Adipocyte (in vitro differentiated cells): ENCODE data around the gene CD164L2.
A peak's percentile ranks its signal among the peaks of the same experiment; 100 is the strongest.
"Not testable (repeated sequence)": the region's sequence is repeated elsewhere in the genome, so short reads cannot be mapped to it uniquely, and the experiment has no call there.

Experiments used
- DNase-seq: peaks from one replicate; pipeline ENCODE4 v3.0.0-alpha.2; 2015; ENCODE audit warnings: low read depth
- H3K27me3 ChIP-seq: replicated peaks from 2 replicates; pipeline ENCODE4 v1.7.0; 2013; ENCODE audit warnings: mild to moderate bottlenecking, low read length, moderate library complexity; ENCODE audit not compliant: control insufficient read depth, insufficient read depth
- H3K36me3 ChIP-seq: 2 replicates; pipeline ENCODE4 v1.7.0; 2013; ENCODE audit warnings: low read length, mild to moderate bottlenecking, moderate library complexity; ENCODE audit not compliant: control insufficient read depth, insufficient read depth, severe bottlenecking
- H3K4me1 ChIP-seq: 2 replicates; pipeline ENCODE4 v1.7.0; 2013; ENCODE audit warnings: mild to moderate bottlenecking, low read length, moderate library complexity; ENCODE audit not compliant: control insufficient read depth, insufficient read depth
- H3K4me3 ChIP-seq: 2 replicates; pipeline ENCODE4 v1.7.0; 2013; ENCODE audit warnings: mild to moderate bottlenecking, low read length, moderate library complexity
- H3K9ac ChIP-seq: 2 replicates; pipeline ENCODE4 v1.7.0; 2013; ENCODE audit warnings: mild to moderate bottlenecking, low read length, moderate library complexity
- H3K9me3 ChIP-seq: 2 replicates; pipeline ENCODE4 v1.7.0; 2013; ENCODE audit warnings: mild to moderate bottlenecking, low read length, moderate library complexity; ENCODE audit not compliant: control insufficient read depth

The CD164L2 gene

DNA sequence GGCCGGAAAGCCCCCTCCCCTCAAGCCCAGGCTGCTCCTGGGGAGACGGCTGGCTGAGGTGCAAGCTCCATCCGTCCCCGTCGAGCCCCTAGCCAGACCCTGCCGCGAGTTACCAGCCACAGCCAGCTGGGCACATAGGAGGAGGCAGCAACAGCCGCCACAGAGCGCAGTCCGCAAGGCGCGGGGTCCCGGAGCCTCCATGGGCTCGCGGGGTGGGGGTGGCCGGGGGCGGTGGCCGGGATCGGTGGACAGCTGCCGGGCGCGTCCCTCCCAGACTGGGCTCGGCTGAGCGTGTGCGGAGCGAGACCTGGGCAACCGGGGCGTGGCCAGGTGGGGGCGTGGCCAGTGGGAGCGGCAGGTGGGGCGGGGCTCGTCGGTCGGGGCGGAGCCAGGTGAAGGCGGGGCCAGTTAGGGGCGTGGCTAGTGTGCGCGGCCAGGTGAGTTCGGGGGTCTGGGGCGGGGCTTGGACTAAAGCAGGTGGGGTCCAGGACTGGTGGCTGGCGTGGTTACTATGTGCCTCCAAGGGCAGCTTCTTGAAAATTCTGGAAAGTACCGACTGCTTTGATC lies at the start of gene CD164L2:
TSS of gene CD164L2 (minus strand) at position 295 of the 567 bp plus-strand sequence. CDS start at position 201, 94 bp downstream.
- DNase-seq: no peak
- Histone ChIP-seq H3K4me3 (no peak within 1 kb of the TSS), H3K9me3 (no peaks in the 10 kb centered on the region)

DNA sequence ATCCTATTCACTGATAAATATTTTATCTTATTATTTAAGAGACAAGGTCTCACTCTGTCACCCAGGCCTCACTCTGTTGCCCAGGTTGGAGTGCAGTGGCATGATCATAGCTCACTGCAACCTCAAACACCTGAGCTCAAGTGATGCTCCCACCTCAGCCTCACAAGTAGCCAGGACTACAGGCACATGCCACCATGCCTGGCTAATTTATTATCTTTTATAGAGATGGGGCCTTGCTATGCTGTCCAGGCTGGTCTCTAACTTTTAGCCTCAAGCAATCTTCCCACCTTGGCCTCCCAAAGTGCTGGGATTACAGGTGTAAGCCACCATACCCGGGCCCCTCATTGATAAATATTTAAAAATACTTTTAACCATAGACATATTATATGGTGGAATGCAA lies 49.6 kb upstream of the CD164L2 start:
- DNase-seq, H3K27me3 ChIP-seq, H3K9ac ChIP-seq, H3K36me3 ChIP-seq, H3K9me3 ChIP-seq, H3K4me3 ChIP-seq: not testable (repeated sequence)
- H3K4me1 ChIP-seq: peaks cover 58% of the 10 kb centered on the region

More for the DNA sequence above, at the start of gene CD164L2:
- peaks cover 13% of the 10 kb centered on the region for H3K27me3 ChIP-seq
- no peak within 1 kb of the TSS for H3K9ac ChIP-seq
- no peaks in the 10 kb centered on the region for H3K36me3 ChIP-seq
- H3K4me1 ChIP-seq: peaks cover 7% of the 10 kb centered on the region

DNA sequence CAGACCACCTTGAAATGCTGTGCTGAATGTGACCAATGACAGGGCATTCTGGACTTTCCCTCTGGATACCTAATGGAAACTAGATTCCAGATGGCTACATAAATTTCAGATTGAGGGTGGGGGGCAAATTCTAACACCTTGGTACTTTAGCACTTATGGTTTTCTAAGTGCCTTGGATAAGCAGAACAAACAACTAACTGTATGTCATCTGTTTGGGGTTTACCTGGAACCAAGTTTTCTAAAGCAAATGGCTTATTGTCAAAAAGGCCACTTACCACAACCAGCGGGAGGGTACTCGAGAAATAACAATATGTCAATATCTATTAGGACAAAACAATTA lies 48.4 kb upstream of the CD164L2 start:
- no peak for DNase-seq
- Histone ChIP-seq H3K9me3 (no peaks in the 10 kb centered on the region), H3K4me1 (peaks cover 58% of the 10 kb centered on the region), H3K36me3 (peaks cover 10% of the 10 kb centered on the region), H3K9ac (no peak overlapping the region), H3K4me3 (no peak overlapping the region), H3K27me3 (no peaks in the 10 kb centered on the region)

- DNase-seq: no peak
- Histone ChIP-seq H3K27me3 (no peaks in the 10 kb centered on the region), H3K4me1 (peaks cover 53% of the 10 kb centered on the region), H3K9ac (peak overlapping the region; percentile 2), H3K4me3 (no peak overlapping the region), H3K36me3 (peaks cover 10% of the 10 kb centered on the region), H3K9me3 (no peaks in the 10 kb centered on the region)
Measured at GRCh38 chr1:27430903-27431600, 47.9 kb upstream of the CD164L2 start.

DNA sequence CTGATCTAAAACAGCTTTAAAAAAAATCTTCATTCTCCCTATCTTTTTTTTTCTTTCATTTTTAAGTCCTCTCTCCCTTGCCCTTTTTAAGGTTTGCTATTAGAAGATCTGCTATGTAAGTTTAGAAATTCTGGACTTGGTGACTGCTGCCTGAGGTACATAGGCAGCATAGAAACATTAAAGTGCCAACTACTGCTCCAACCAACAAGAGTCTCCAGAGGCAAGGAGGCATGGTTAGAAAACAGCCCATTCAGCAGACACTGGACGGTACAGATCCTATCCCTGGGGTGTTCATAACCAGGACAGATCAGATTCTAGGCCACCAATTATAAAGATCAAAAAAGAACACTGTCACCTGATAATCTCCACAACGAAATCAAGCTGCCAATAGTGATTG lies 45.9 kb upstream of the CD164L2 start:
- no peaks in the 10 kb centered on the region for H3K9me3 ChIP-seq
- peak overlapping the region; percentile 43 for H3K9ac ChIP-seq
- H3K36me3 ChIP-seq: peaks cover 20% of the 10 kb centered on the region
- DNase-seq: no peak
- H3K27me3 ChIP-seq: no peaks in the 10 kb centered on the region
- peaks cover 49% of the 10 kb centered on the region for H3K4me1 ChIP-seq
- H3K4me3 ChIP-seq: no peak overlapping the region

GRCh38 chr1:27428316-27429028 lies 45.3 kb upstream of the CD164L2 start:
- peaks cover 54% of the 10 kb centered on the region for H3K4me1 ChIP-seq
- peaks cover 21% of the 10 kb centered on the region for H3K36me3 ChIP-seq
- H3K9me3 ChIP-seq: no peaks in the 10 kb centered on the region
- H3K4me3 ChIP-seq: peak overlapping the region; percentile 14
- DNase-seq: peak; percentile 66
- H3K9ac ChIP-seq: peak overlapping the region; percentile 34
- no peaks in the 10 kb centered on the region for H3K27me3 ChIP-seq

- Histone ChIP-seq H3K4me1 (peaks cover 54% of the 10 kb centered on the region), H3K27me3 (no peaks in the 10 kb centered on the region), H3K9ac (peak overlapping the region; percentile 34), H3K4me3 (peak overlapping the region; percentile 14), H3K9me3 (no peaks in the 10 kb centered on the region), H3K36me3 (peaks cover 21% of the 10 kb centered on the region)
- DNase-seq: peak; percentile 52
Measured at GRCh38 chr1:27427816-27428315, 44.7 kb upstream of the CD164L2 start.

DNA sequence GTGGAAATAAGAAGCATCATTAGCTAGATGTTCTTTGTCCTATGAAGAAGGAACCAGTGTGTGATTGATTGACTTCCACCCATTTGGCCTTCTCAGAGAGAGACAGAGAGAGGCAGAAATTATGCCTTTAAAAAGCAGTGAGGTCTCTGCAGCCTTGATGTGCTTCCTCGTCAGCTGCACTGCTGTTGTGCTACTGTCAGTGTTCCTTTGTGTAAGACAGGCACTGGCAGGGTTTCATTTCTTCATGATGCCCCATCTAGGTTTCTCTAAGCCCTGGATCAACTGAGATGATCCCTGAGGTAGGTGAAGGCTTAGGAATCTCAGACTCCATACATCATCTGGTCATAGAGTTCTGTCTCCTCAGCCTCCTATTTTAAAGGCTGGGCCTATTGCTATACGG lies 44.2 kb upstream of the CD164L2 start:
- peaks cover 21% of the 10 kb centered on the region for H3K36me3 ChIP-seq
- DNase-seq: no peak
- H3K4me3 ChIP-seq: no peak overlapping the region
- no peak overlapping the region for H3K9ac ChIP-seq
- peaks cover 54% of the 10 kb centered on the region for H3K4me1 ChIP-seq
- no peaks in the 10 kb centered on the region for H3K27me3 ChIP-seq
- H3K9me3 ChIP-seq: no peaks in the 10 kb centered on the region

DNA sequence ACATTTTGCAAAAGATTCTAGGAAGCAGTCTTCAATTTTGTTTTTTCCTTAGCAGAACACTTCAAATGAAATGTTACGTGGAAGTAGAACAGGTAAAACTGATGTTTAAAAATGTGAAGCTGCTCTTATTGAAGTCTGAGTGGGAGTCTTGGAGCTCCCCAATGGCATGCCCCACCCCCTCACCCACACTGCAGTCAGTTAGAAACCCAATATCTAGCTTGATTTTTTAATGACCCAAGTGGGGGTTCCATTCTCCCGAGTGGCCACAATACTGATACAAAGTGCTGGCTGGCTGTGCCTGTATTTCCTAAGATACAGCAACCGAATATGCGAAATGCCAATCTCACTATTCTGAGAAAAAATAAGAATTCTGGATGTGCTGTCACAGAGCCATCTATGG lies 40.6 kb upstream of the CD164L2 start:
- H3K36me3 ChIP-seq: peaks cover 18% of the 10 kb centered on the region
- H3K9me3 ChIP-seq: no peaks in the 10 kb centered on the region

DNA sequence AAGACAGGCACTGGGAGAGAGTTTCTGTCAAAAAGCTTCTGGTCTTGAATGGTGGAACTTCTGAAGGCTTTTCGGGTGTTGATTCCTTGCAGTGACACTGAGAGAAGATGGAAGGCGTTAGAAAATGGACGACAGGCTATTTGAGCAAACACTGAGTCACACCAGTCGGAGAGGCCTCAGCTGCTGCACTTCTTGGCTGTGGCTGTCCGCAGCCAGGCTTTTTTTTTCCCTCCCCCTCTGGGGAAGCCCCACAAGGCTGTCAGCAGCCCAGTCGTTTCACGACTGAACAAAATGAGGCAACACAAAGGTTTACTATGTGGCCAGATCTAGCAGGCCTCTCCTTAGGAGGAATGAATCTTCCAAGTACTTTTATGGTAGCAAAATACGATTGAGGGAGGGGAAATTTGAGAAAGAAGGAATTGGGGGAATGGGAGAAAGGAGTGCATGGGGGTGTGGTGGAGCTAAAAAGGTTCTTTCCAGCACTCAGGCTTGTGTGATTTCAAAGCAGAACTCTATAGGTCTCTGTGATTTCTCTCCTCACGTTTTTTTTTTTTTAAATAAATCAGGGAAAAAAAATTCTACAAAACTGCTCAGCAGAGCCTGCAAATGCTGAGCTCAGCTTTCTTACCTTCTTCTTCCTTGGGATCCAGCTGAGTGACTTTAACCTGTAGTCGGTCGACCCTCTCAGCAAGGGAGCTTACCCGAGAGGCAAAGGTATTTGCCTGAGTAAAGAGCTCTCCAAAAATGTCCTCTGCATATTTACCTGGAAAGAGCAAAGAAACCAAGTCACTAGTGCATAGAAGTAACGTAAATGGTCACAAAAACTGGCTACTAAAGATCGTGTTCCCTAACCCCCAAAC lies 35.4 kb upstream of the CD164L2 start:
- peak overlapping the region; percentile 78 for H3K9ac ChIP-seq
- H3K27me3 ChIP-seq: no peaks in the 10 kb centered on the region
- no peaks in the 10 kb centered on the region for H3K9me3 ChIP-seq
- DNase-seq: peak; percentile 88
- H3K36me3 ChIP-seq: peaks cover 41% of the 10 kb centered on the region
- H3K4me3 ChIP-seq: peak overlapping the region; percentile 24
- H3K4me1 ChIP-seq: peaks cover 52% of the 10 kb centered on the region

More for the DNA sequence above, 40.6 kb upstream of the CD164L2 start:
- Histone ChIP-seq H3K27me3 (no peaks in the 10 kb centered on the region), H3K9ac (no peak overlapping the region), H3K4me1 (peaks cover 36% of the 10 kb centered on the region), H3K4me3 (no peak overlapping the region)
- no peak for DNase-seq
